NCI-H146 (cell line): ENCODE measurements around the gene C8A.

ENCODE experiments used
- DNase-seq: peaks from one replicate; lab custom pipeline; 2025; lab: John Stamatoyannopoulos, UW

C8A gene

GRCh38 chr1:56894014-56894413 lies 39.4 kb downstream of the C8A start:
- no peak for DNase-seq

GRCh38 chr1:56897150-56898004 lies 42.8 kb downstream of the C8A start:
- DNase-seq, result no peak

GRCh38 chr1:56898005-56898373 lies 43.4 kb downstream of the C8A start:
- no peak for DNase-seq

GRCh38 chr1:56898879-56899278 lies 44.3 kb downstream of the C8A start:
- no peak for DNase-seq

- DNase-seq, result no peak
Observed at GRCh38 chr1:56901716-56902115, 47.1 kb downstream of the C8A start.

- DNase-seq, result no peak
Observed at GRCh38 chr1:56903778-56904177, 49.2 kb downstream of the C8A start.

GRCh38 chr1:56904663-56905397 lies 50.2 kb downstream of the C8A start:
- DNase-seq, result no peak

GRCh38 chr1:56905667-56906066 lies 51.1 kb downstream of the C8A start:
- no peak for DNase-seq

GRCh38 chr1:56908619-56909221 lies 54.1 kb downstream of the C8A start:
- DNase-seq, result no peak

GRCh38 chr1:56910441-56910985 lies 55.9 kb downstream of the C8A start:
- no peak for DNase-seq

GRCh38 chr1:56911098-56911938 lies 56.7 kb downstream of the C8A start:
- DNase-seq, result no peak

- DNase-seq, result no peak
Observed at GRCh38 chr1:56912325-56912724, 57.7 kb downstream of the C8A start.

GRCh38 chr1:56915960-56916359 lies 61.4 kb downstream of the C8A start:
- DNase-seq, result no peak

- no peak for DNase-seq
Observed at GRCh38 chr1:56916630-56917029, 62.0 kb downstream of the C8A start.

- DNase-seq, result no peak
Observed at GRCh38 chr1:56917356-56917755, 62.8 kb downstream of the C8A start.

- no peak for DNase-seq
Observed at GRCh38 chr1:56920591-56921001, 66.0 kb downstream of the C8A start.

GRCh38 chr1:56921479-56921878 lies 66.9 kb downstream of the C8A start:
- no peak for DNase-seq

GRCh38 chr1:56922070-56922469 lies 67.5 kb downstream of the C8A start:
- DNase-seq, result no peak

GRCh38 chr1:56922507-56922906 lies 67.9 kb downstream of the C8A start:
- no peak for DNase-seq

GRCh38 chr1:56923201-56923600 lies 68.6 kb downstream of the C8A start:
- DNase-seq, result no peak

- no peak for DNase-seq
Observed at GRCh38 chr1:56924116-56924515, 69.5 kb downstream of the C8A start.

- DNase-seq, result no peak
Observed at GRCh38 chr1:56925193-56925592, 70.6 kb downstream of the C8A start.
